ENCODE measurements around the gene HSPD1. TPM values are rescaled to one million over a fixed set of nuclear protein-coding genes. Genes with fewer than 3 reads are reported as not detected.

HSPD1 gene
- polyA plus RNA-seq, 4 donors, result 112 to 637 (median 311) TPM

- 92 to 95% (median 94%) methylated on average over 24 to 25 of the region's 25 CpGs for WGBS, 3 donors
- Histone ChIP-seq H3K4me1 (ENCODE audit: control insufficient read depth in 3 of 3, insufficient read depth in 2 of 3, low read depth in 1 of 3, low read length in 2 of 3) (peaks cover 0 to 7% (median 6%) of the 10 kb centered on the region in 3 donors), H3K36me3 (ENCODE audit: control insufficient read depth in 3 of 3, insufficient read depth in 2 of 3, low read depth in 1 of 3, low read length in 3 of 3) (no peaks in the 10 kb centered on the region), H3K27ac (ENCODE audit: low read depth in 1 of 3, low read length in 2 of 3) (no peak overlapping the region), H3K27me3 (ENCODE audit: control insufficient read depth in 3 of 3, insufficient read depth in 3 of 3, low read length in 3 of 3) (no peaks in the 10 kb centered on the region), H3K4me3 (ENCODE audit: low read depth in 1 of 3, low read length in 3 of 3) (no peak overlapping the region), H3K9me3 (ENCODE audit: control insufficient read depth in 2 of 2, insufficient read depth in 1 of 2, low read depth in 1 of 2, low read length in 1 of 2) (no peaks in the 10 kb centered on the region)
- no peak for FAIRE-seq
- no peak for DNase-seq
Measured at GRCh38 chr2:197450465-197450864, 49.2 kb downstream of the HSPD1 start.

- no peak overlapping the region for H3K27ac ChIP-seq (ENCODE audit: low read depth in 1 of 3, low read length in 2 of 3)
- H3K27me3 ChIP-seq (ENCODE audit: control insufficient read depth in 3 of 3, insufficient read depth in 3 of 3, low read length in 3 of 3), result no peaks in the 10 kb centered on the region
- DNase-seq (no peak), FAIRE-seq (no peak)
- H3K4me1 ChIP-seq (ENCODE audit: control insufficient read depth in 3 of 3, insufficient read depth in 2 of 3, low read depth in 1 of 3, low read length in 2 of 3), result no peaks in the 10 kb centered on the region
- H3K4me3 ChIP-seq (ENCODE audit: low read depth in 1 of 3, low read length in 3 of 3), result no peak overlapping the region
- H3K36me3 ChIP-seq (ENCODE audit: control insufficient read depth in 3 of 3, insufficient read depth in 2 of 3, low read depth in 1 of 3, low read length in 3 of 3), result no peaks in the 10 kb centered on the region
- no peaks in the 10 kb centered on the region for H3K9me3 ChIP-seq (ENCODE audit: control insufficient read depth in 2 of 2, insufficient read depth in 1 of 2, low read depth in 1 of 2, low read length in 1 of 2)
Measured at GRCh38 chr2:197446844-197447243, 52.8 kb downstream of the HSPD1 start.

GRCh38 chr2:197445746-197446145, 53.9 kb downstream of the HSPD1 start:
- H3K4me3 ChIP-seq (ENCODE audit: low read depth in 1 of 3, low read length in 3 of 3), result no peak overlapping the region
- H3K4me1 ChIP-seq (ENCODE audit: control insufficient read depth in 3 of 3, insufficient read depth in 2 of 3, low read depth in 1 of 3, low read length in 2 of 3), result no peaks in the 10 kb centered on the region
- no peak for FAIRE-seq
- no peak for DNase-seq
- WGBS, 3 donors, result 75 to 91% (median 80%) methylated on average over 1 of the region's 1 CpG
- H3K27ac ChIP-seq (ENCODE audit: low read depth in 1 of 3, low read length in 2 of 3), result no peak overlapping the region
- no peaks in the 10 kb centered on the region for H3K9me3 ChIP-seq (ENCODE audit: control insufficient read depth in 2 of 2, insufficient read depth in 1 of 2, low read depth in 1 of 2, low read length in 1 of 2)
- H3K27me3 ChIP-seq (ENCODE audit: control insufficient read depth in 3 of 3, insufficient read depth in 3 of 3, low read length in 3 of 3), result no peaks in the 10 kb centered on the region
- H3K36me3 ChIP-seq (ENCODE audit: control insufficient read depth in 3 of 3, insufficient read depth in 2 of 3, low read depth in 1 of 3, low read length in 3 of 3), result no peaks in the 10 kb centered on the region

GRCh38 chr2:197442857-197443256, 56.8 kb downstream of the HSPD1 start:
- 69 to 77% (median 74%) methylated on average over 5 of the region's 5 CpGs for WGBS, 3 donors
- Histone ChIP-seq H3K27me3 (ENCODE audit: control insufficient read depth in 3 of 3, insufficient read depth in 3 of 3, low read length in 3 of 3) (no peaks in the 10 kb centered on the region), H3K27ac (ENCODE audit: low read depth in 1 of 3, low read length in 2 of 3) (no peak overlapping the region), H3K9me3 (ENCODE audit: control insufficient read depth in 2 of 2, insufficient read depth in 1 of 2, low read depth in 1 of 2, low read length in 1 of 2) (no peaks in the 10 kb centered on the region), H3K4me1 (ENCODE audit: control insufficient read depth in 3 of 3, insufficient read depth in 2 of 3, low read depth in 1 of 3, low read length in 2 of 3) (no peaks in the 10 kb centered on the region), H3K36me3 (ENCODE audit: control insufficient read depth in 3 of 3, insufficient read depth in 2 of 3, low read depth in 1 of 3, low read length in 3 of 3) (no peaks in the 10 kb centered on the region), H3K4me3 (ENCODE audit: low read depth in 1 of 3, low read length in 3 of 3) (no peak overlapping the region)
- DNase-seq, result no peak
- no peak for FAIRE-seq

GRCh38 chr2:197437380-197437779, 62.3 kb downstream of the HSPD1 start:
- Histone ChIP-seq H3K27me3 (ENCODE audit: control insufficient read depth in 3 of 3, insufficient read depth in 3 of 3, low read length in 3 of 3) (no peaks in the 10 kb centered on the region), H3K4me3 (ENCODE audit: low read depth in 1 of 3, low read length in 3 of 3) (no peak overlapping the region), H3K4me1 (ENCODE audit: control insufficient read depth in 3 of 3, insufficient read depth in 2 of 3, low read depth in 1 of 3, low read length in 2 of 3) (peaks cover 2 to 6% (median 3%) of the 10 kb centered on the region in 3 donors), H3K9me3 (ENCODE audit: control insufficient read depth in 2 of 2, insufficient read depth in 1 of 2, low read depth in 1 of 2, low read length in 1 of 2) (no peaks in the 10 kb centered on the region), H3K27ac (ENCODE audit: low read depth in 1 of 3, low read length in 2 of 3) (no peak overlapping the region), H3K36me3 (ENCODE audit: control insufficient read depth in 3 of 3, insufficient read depth in 2 of 3, low read depth in 1 of 3, low read length in 3 of 3) (no peaks in the 10 kb centered on the region)
- no peak for FAIRE-seq
- no peak for DNase-seq
- WGBS, 3 donors, result 98 to 100% (median 98%) methylated on average over 2 of the region's 2 CpGs

Other genes with a start within 250 kb of the HSPD1 start
- gene ANKRD44, start 189.1 kb downstream of the HSPD1 start, polyA plus RNA-seq, result 1 to 10 TPM in 3 of 4 donors, under 1 TPM in 1; 0.89 to 5.2 (median 1.7) TPM
- 100 to 1,000 TPM; 108 to 329 (median 176) TPM for gene SF3B1, start 64.8 kb downstream of the HSPD1 start, polyA plus RNA-seq
- 10 to 100 TPM; 10.7 to 25.7 (median 18.3) TPM for gene COQ10B, start 46.3 kb downstream of the HSPD1 start, polyA plus RNA-seq
- gene HSPE1, start 539 bp upstream of the HSPD1 start, polyA plus RNA-seq, result 100 to 1,000 TPM; 132 to 259 (median 226) TPM
- gene MOB4, start 16.2 kb upstream of the HSPD1 start, polyA plus RNA-seq, result 10 to 100 TPM; 17.6 to 35.1 (median 23.2) TPM
- gene RFTN2, start 175.7 kb upstream of the HSPD1 start, polyA plus RNA-seq, result 1 to 10 TPM in 3 of 4 donors, not detected in 1; 1.1 to 2.7 (median 1.5) TPM
- gene MARS2, start 205.5 kb upstream of the HSPD1 start, polyA plus RNA-seq, result 1 to 10 TPM; 2.7 to 8.3 (median 5.0) TPM

Measured in small intestine (tissue), 7 donors.